Stimulated activated naive CD8-positive, alpha-beta T cell treated with anti-CD3 and anti-CD28 coated beads, Interleukin-15, amount 100 ng/mL, for 72 hours (primary cell): ENCODE data around the gene SIAH1.
"Not testable (repeated sequence)": the region's sequence is repeated elsewhere in the genome, so short reads cannot be mapped to it uniquely, and the experiment has no call there.

ENCODE experiments used
- ATAC-seq: fragments of 150-1000 bp; cut with Tn5 transposase; 2 replicates; pipeline ENCODE4 v1.10.0; 2021; ENCODE audit warnings: mild to moderate bottlenecking, moderate library complexity
- DNase-seq, 2 donors: peaks; one replicate each; pipeline ENCODE4 v3.0.0; 2021 to 2022
- H3K27ac Mint-ChIP-seq, 2 donors: one replicate each; pipeline ENCODE4 v1.8.0; 2022; ENCODE audit warnings: mild to moderate bottlenecking in 2 of 2, mixed read lengths in 2 of 2, moderate library complexity in 2 of 2
- H3K27me3 Mint-ChIP-seq: one replicate; pipeline ENCODE4 v1.8.0; 2022; ENCODE audit warnings: mixed read lengths
- H3K4me1 Mint-ChIP-seq: one replicate; pipeline ENCODE4 v1.8.0; 2022; ENCODE audit warnings: mild to moderate bottlenecking, mixed read lengths
- H3K4me3 Mint-ChIP-seq, 2 donors: one replicate each; pipeline ENCODE4 v1.8.0; 2022; ENCODE audit warnings: mild to moderate bottlenecking in 2 of 2, mixed read lengths in 2 of 2, moderate library complexity in 1 of 2
- H3K9me3 Mint-ChIP-seq, 2 donors: one replicate each; pipeline ENCODE4 v1.8.0; 2022; ENCODE audit warnings: mixed read lengths in 2 of 2

SIAH1 gene

GRCh38 chr16:48378836-48379235, 6.4 kb downstream of the SIAH1 start:
- H3K9me3 Mint-ChIP-seq = no peaks in the 10 kb centered on the region
- no peak overlapping the region for H3K27ac Mint-ChIP-seq
- peaks cover 56% of the 10 kb centered on the region for H3K4me1 Mint-ChIP-seq
- H3K4me3 Mint-ChIP-seq = peak overlapping the region; percentile 31 to 42
- H3K27me3 Mint-ChIP-seq = no peaks in the 10 kb centered on the region
- DNase-seq (no peak), ATAC-seq (no peak)

GRCh38 chr16:48378276-48378675, 6.9 kb downstream of the SIAH1 start:
- no peak for DNase-seq
- Mint-ChIP-seq H3K4me3 (no peak overlapping the region), H3K27ac (no peak overlapping the region), H3K4me1 (peaks cover 50% of the 10 kb centered on the region), H3K27me3 (no peaks in the 10 kb centered on the region), H3K9me3 (no peaks in the 10 kb centered on the region)
- ATAC-seq = no peak

GRCh38 chr16:48377301-48377700, 7.9 kb downstream of the SIAH1 start:
- not testable (repeated sequence) for H3K27me3 Mint-ChIP-seq, H3K27ac Mint-ChIP-seq, DNase-seq, H3K9me3 Mint-ChIP-seq, ATAC-seq, H3K4me3 Mint-ChIP-seq
- H3K4me1 Mint-ChIP-seq = peaks cover 47% of the 10 kb centered on the region

GRCh38 chr16:48374255-48374654, 11.0 kb downstream of the SIAH1 start:
- Mint-ChIP-seq H3K4me1 (peaks cover 44% of the 10 kb centered on the region), H3K27ac (no peak overlapping the region)

GRCh38 chr16:48373258-48374029, 11.8 kb downstream of the SIAH1 start:
- peaks cover 40% of the 10 kb centered on the region for H3K4me1 Mint-ChIP-seq
- H3K27me3 Mint-ChIP-seq = no peaks in the 10 kb centered on the region
- no peaks in the 10 kb centered on the region for H3K9me3 Mint-ChIP-seq
- H3K4me3 Mint-ChIP-seq = no peak overlapping the region
- DNase-seq (no peak), ATAC-seq (no peak)
- no peak overlapping the region for H3K27ac Mint-ChIP-seq

More at GRCh38 chr16:48374255-48374654, 11.0 kb downstream of the SIAH1 start:
- ATAC-seq (no peak), DNase-seq (no peak)
- no peaks in the 10 kb centered on the region for H3K27me3 Mint-ChIP-seq
- no peaks in the 10 kb centered on the region for H3K9me3 Mint-ChIP-seq
- no peak overlapping the region for H3K4me3 Mint-ChIP-seq

GRCh38 chr16:48372744-48373143, 12.5 kb downstream of the SIAH1 start:
- H3K27me3 Mint-ChIP-seq = no peaks in the 10 kb centered on the region
- DNase-seq (no peak), ATAC-seq (no peak)
- no peak overlapping the region for H3K4me3 Mint-ChIP-seq
- H3K27ac Mint-ChIP-seq = no peak overlapping the region
- H3K4me1 Mint-ChIP-seq = peaks cover 42% of the 10 kb centered on the region
- no peaks in the 10 kb centered on the region for H3K9me3 Mint-ChIP-seq

GRCh38 chr16:48371393-48371780, 13.8 kb downstream of the SIAH1 start:
- Mint-ChIP-seq H3K9me3 (no peaks in the 10 kb centered on the region), H3K4me1 (peaks cover 47% of the 10 kb centered on the region), H3K27ac (peak overlapping the region in 1 of 2 donors; percentile 34), H3K4me3 (no peak overlapping the region), H3K27me3 (no peaks in the 10 kb centered on the region)
- DNase-seq (no peak), ATAC-seq (no peak)

GRCh38 chr16:48370668-48371392, 14.4 kb downstream of the SIAH1 start:
- not testable (repeated sequence) for H3K9me3 Mint-ChIP-seq, ATAC-seq, H3K4me3 Mint-ChIP-seq, DNase-seq, H3K27me3 Mint-ChIP-seq
- Mint-ChIP-seq H3K27ac (peak overlapping the region in 1 of 2 donors; percentile 34), H3K4me1 (peaks cover 51% of the 10 kb centered on the region)

GRCh38 chr16:48370229-48370628, 15.0 kb downstream of the SIAH1 start:
- no peak for DNase-seq
- no peak for ATAC-seq
- Mint-ChIP-seq H3K4me1 (peaks cover 57% of the 10 kb centered on the region), H3K27ac (no peak overlapping the region), H3K9me3 (no peaks in the 10 kb centered on the region), H3K27me3 (no peaks in the 10 kb centered on the region), H3K4me3 (no peak overlapping the region)

- H3K4me3 Mint-ChIP-seq = no peak overlapping the region
- no peak for DNase-seq
- H3K4me1 Mint-ChIP-seq = peaks cover 62% of the 10 kb centered on the region
- no peaks in the 10 kb centered on the region for H3K27me3 Mint-ChIP-seq
- no peak for ATAC-seq
- no peak overlapping the region for H3K27ac Mint-ChIP-seq
- H3K9me3 Mint-ChIP-seq = no peaks in the 10 kb centered on the region
Measured at GRCh38 chr16:48369765-48370164, 15.4 kb downstream of the SIAH1 start.

GRCh38 chr16:48367441-48368049, 17.7 kb downstream of the SIAH1 start:
- Mint-ChIP-seq H3K4me3 (peak overlapping the region; percentile 92), H3K27ac (peak overlapping the region; percentile 99 to 100), H3K4me1 (peaks cover 74% of the 10 kb centered on the region), H3K9me3 (no peaks in the 10 kb centered on the region), H3K27me3 (no peaks in the 10 kb centered on the region)
- ATAC-seq (no peak), DNase-seq (no peak)

GRCh38 chr16:48366165-48367093, 18.8 kb downstream of the SIAH1 start:
- DNase-seq = peak; percentile 77 to 86

GRCh38 chr16:48365601-48366164, 19.5 kb downstream of the SIAH1 start:
- peaks cover 81% of the 10 kb centered on the region for H3K4me1 Mint-ChIP-seq
- DNase-seq (peak; percentile 89 to 90), ATAC-seq (peak; percentile 94)
- no peaks in the 10 kb centered on the region for H3K27me3 Mint-ChIP-seq
- H3K9me3 Mint-ChIP-seq = no peaks in the 10 kb centered on the region
- H3K27ac Mint-ChIP-seq = peak overlapping the region; percentile 99 to 100
- H3K4me3 Mint-ChIP-seq = peak overlapping the region; percentile 92

More at GRCh38 chr16:48366165-48367093, 18.8 kb downstream of the SIAH1 start:
- peak; percentile 89 for ATAC-seq
- Mint-ChIP-seq H3K9me3 (no peaks in the 10 kb centered on the region), H3K27ac (peak overlapping the region; percentile 99 to 100), H3K4me3 (peak overlapping the region; percentile 92), H3K27me3 (no peaks in the 10 kb centered on the region), H3K4me1 (peaks cover 77% of the 10 kb centered on the region)

GRCh38 chr16:48365025-48365600, 20.1 kb downstream of the SIAH1 start:
- ATAC-seq (no peak), DNase-seq (no peak)
- H3K4me3 Mint-ChIP-seq = peak overlapping the region; percentile 59 to 92
- H3K9me3 Mint-ChIP-seq = no peaks in the 10 kb centered on the region
- peaks cover 78% of the 10 kb centered on the region for H3K4me1 Mint-ChIP-seq
- peak overlapping the region in 1 of 2 donors; percentile 99 for H3K27ac Mint-ChIP-seq
- no peaks in the 10 kb centered on the region for H3K27me3 Mint-ChIP-seq
